ENCODE results near the gene RAB27A. TPM values are rescaled to one million over a fixed set of nuclear protein-coding genes. Genes with fewer than 3 reads are reported as not detected.

The RAB27A gene
- total and polyA plus RNA-seq, 2 of the 8 experiments (the other 6 are each of a cell fraction or from before 2014, with no cell fraction given): 2.3 to 6.5 TPM

DNA sequence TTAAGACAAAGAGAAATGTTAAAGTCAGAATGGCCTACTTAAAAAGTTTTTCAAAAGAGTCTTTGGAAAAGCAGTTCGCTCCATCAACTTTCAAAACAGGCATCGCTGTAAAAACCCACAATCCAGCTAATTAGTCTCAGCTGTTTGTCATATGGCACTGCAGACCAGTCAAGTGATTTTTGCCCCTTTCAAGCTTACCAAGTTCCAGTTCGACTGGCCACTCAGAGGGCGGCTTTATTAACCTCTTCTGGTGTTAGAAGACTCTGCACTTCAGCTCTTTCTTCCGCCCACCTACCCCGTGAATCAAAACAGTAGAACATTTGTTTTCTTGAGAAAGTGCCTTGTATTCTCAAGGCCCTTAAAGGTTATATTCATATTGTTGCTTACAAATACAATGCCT, 19.3 kb downstream of the RAB27A start:
- no peak overlapping the region for H3K18ac ChIP-seq (ENCODE audit: extremely low read depth, low read length)
- CTCF ChIA-PET (ENCODE audit: partially characterized antibody): interaction anchor here (0.6 to 1.2 kb wide), 3 partner anchors 9 to 91 kb away, joined by 3 read pairs; no protein-coding TSS in a partner anchor

More for the DNA sequence above, 19.3 kb downstream of the RAB27A start:
- Histone ChIP-seq H2BK20ac (ENCODE audit: low read length) (no peak overlapping the region), H4K91ac (replicated peaks; ENCODE audit: insufficient read length, low read length) (no peak overlapping the region), H3K4ac (replicated peaks; ENCODE audit: insufficient read length, low read depth, low read length) (no peak overlapping the region), H3K79me1 (ENCODE audit: low read depth, low read length) (no peaks in the 10 kb centered on the region), H3K9ac (replicated peaks in 1 of 4; ENCODE audit: extremely low read depth in 1 of 4, low read depth in 3 of 4, low read length in 3 of 4) (no peak overlapping the region), H3K79me2 (ENCODE audit: control insufficient read depth in 1 of 2, insufficient read depth in 2 of 2, low read length in 2 of 2) (no peaks in the 10 kb centered on the region), H2BK12ac (ENCODE audit: low read depth, low read length) (no peak overlapping the region), H3K23me2 (ENCODE audit: low read depth, low read length) (no peaks in the 10 kb centered on the region), H4K8ac (ENCODE audit: extremely low read depth, insufficient read depth, low read length) (no peak overlapping the region), H2BK5ac (ENCODE audit: low read depth, low read length) (no peak overlapping the region), H3K4me2 (ENCODE audit: insufficient read depth in 1 of 2, low read depth in 2 of 2, low read length in 2 of 2) (no peak overlapping the region), H4K20me1 (replicated peaks in 1 of 2; ENCODE audit: control insufficient read depth in 1 of 2, insufficient read depth in 2 of 2, low read length in 2 of 2) (no peaks in the 10 kb centered on the region), H2BK120ac (replicated peaks; ENCODE audit: low read depth, low read length) (no peak overlapping the region), H2AK5ac (ENCODE audit: low read depth, low read length) (no peak overlapping the region), H3K27ac (ENCODE audit: low read depth, low read length) (no peak overlapping the region), H3K4me1 (replicated peaks in 1 of 4; ENCODE audit: control insufficient read depth in 3 of 4, insufficient read depth in 4 of 4, low read length in 3 of 4) (no peaks in the 10 kb centered on the region), H2AFZ (ENCODE audit: low read length) (no peak overlapping the region), H2BK15ac (ENCODE audit: low read length) (no peak overlapping the region), H3K56ac (replicated peaks; ENCODE audit: insufficient read length, low read depth, low read length) (no peak overlapping the region), H3K14ac (ENCODE audit: insufficient read length) (no peak overlapping the region), H3K27me3 (replicated peaks in 1 of 4; ENCODE audit: control insufficient read depth in 3 of 4, extremely low read depth in 1 of 4, insufficient read depth in 3 of 4, low read length in 3 of 4) (no peaks in the 10 kb centered on the region), H3K4me3 (ENCODE audit: extremely low read depth in 1 of 4, insufficient read depth in 2 of 4, low read depth in 3 of 4, low read length in 4 of 4) (no peak overlapping the region), H3K23ac (ENCODE audit: insufficient read length) (no peak overlapping the region), H3K36me3 (ENCODE audit: control insufficient read depth in 2 of 4, insufficient read depth in 4 of 4, low read length in 3 of 4) (no peaks in the 10 kb centered on the region), H3K9me3 (ENCODE audit: insufficient read depth in 2 of 2, low read depth in 1 of 2, low read length in 1 of 2) (no peaks in the 10 kb centered on the region; a peak in 1 of 4 replicates), H4K5ac (ENCODE audit: insufficient read length, low read depth, low read length) (no peak overlapping the region)
- 90% methylated on average over 6 of the region's 6 CpGs; no CpG with 5 or more reads in 1 of the 2 experiments for WGBS, 2 experiments (ENCODE audit: extremely low coverage in 1 of 2, insufficient coverage in 1 of 2, insufficient read length in 1 of 2, insufficient replicate concordance in 2 of 2, low coverage in 1 of 2, low lambda C conversion rate in 2 of 2, missing lambda C conversion rate in 1 of 2)
- DNase-seq (ENCODE audit: low read depth in 1 of 2, low spot score in 2 of 2) (no peak), FAIRE-seq (no peak)
- no peak for TF ChIP-seq EP300 (IDR thresholded peaks at IDR 0.05; ENCODE audit: borderline replicate concordance in 1 of 2, low read depth in 2 of 2, low read length in 2 of 2)
- POLR2A ChIA-PET (ENCODE audit: partially characterized antibody): no interaction called here
